K562 (cell line): Measurements from ENCODE around the gene WWOX. TPM values are rescaled to one million over a fixed set of nuclear protein-coding genes. Genes with fewer than 3 reads are reported as not detected.

Experiments
- ATAC-seq: fragments of 200-7000 bp; cut with Tn5 transposase; 3 replicates; pipeline ENCODE4 v1.9.1; 2020; ENCODE audit warnings: moderate library complexity
- BruUV-seq: library from RNA; stranded (reverse); fragments of 400-500 nt; replicated peaks from 2 replicates; lab custom pipeline; 2021; lab: Mats Ljungman, UMichigan
- CTCF ChIA-PET: fragments of 300-600 bp; formaldehyde crosslinking; extraction: SDS; loops from one replicate; lab custom pipeline; 2021; ENCODE audit warnings: low intra/inter-chr PET ratio; lab: Yijun Ruan, JAX
- POLR2A ChIA-PET: fragments of 300-600, 350-650 bp; sonication (Branson Sonifier 250); formaldehyde crosslinking; extraction: SDS; loops from one replicate; lab custom pipeline; 2021; ENCODE audit warnings: antibody characterized with exemption, inconsistent platforms; lab: Yijun Ruan, JAX
- DNase-seq, 4 experiments: peaks; one replicate each; pipeline versions ENCODE4 v3.0.0 to v3.0.0-alpha.2; 2011 to 2018; ENCODE audit warnings: low spot score in 3 of 4, mixed read lengths in 3 of 4; ENCODE audit errors: extremely low read depth in 1 of 4
- FAIRE-seq: peaks from 2 replicates; lab custom pipeline; 2011; peaks lifted over from hg19 to GRCh38; lab: Jason Lieb, UNC
- H2AFZ ChIP-seq: 2 replicates; pipeline ENCODE4 v1.6.0; 2011; ENCODE audit warnings: low read depth, low read length, control low read depth, inconsistent platforms
- H3K27ac ChIP-seq: fragments of 200-600 bp; 3 replicates; pipeline ENCODE4 v1.8.0; 2011; ENCODE audit warnings: low read depth, mild to moderate bottlenecking, control low read depth, inconsistent platforms, low read length, moderate library complexity, mixed read lengths; ENCODE audit errors: extremely low read depth
- H3K27me3 ChIP-seq, 2 experiments: fragments of 300-600 bp in 1 of 2; 2 replicates in 1 of 2; 3 replicates in 1 of 2; pipeline versions ENCODE4 v1.6.0 to v1.8.0; 2011; ENCODE audit warnings: inconsistent platforms in 2 of 2, low read length in 2 of 2, mild to moderate bottlenecking in 1 of 2, mixed read lengths in 1 of 2, moderate library complexity in 1 of 2; ENCODE audit not compliant: control insufficient read depth in 2 of 2, insufficient read depth in 2 of 2
- H3K36me3 ChIP-seq: fragments of 300-600 bp; 3 replicates; pipeline ENCODE4 v1.8.0; 2011; ENCODE audit warnings: mild to moderate bottlenecking, low read length, inconsistent platforms; ENCODE audit not compliant: control insufficient read depth, insufficient read depth
- H3K4me1 ChIP-seq, 2 experiments: fragments of 200-600 bp in 1 of 2; replicated peaks in 1 of 2; 2 replicates in 1 of 2; 3 replicates in 1 of 2; pipeline versions ENCODE4 v1.5.1 to v1.8.0; 2011; ENCODE audit warnings: inconsistent platforms in 2 of 2, low read length in 2 of 2, mild to moderate bottlenecking in 1 of 2, mixed read lengths in 1 of 2, moderate library complexity in 1 of 2; ENCODE audit not compliant: control insufficient read depth in 2 of 2, insufficient read depth in 2 of 2
- H3K4me2 ChIP-seq: 2 replicates; pipeline ENCODE4 v1.6.1; 2011; ENCODE audit warnings: low read length, control low read depth, inconsistent platforms, mixed read lengths; ENCODE audit not compliant: insufficient read depth
- H3K4me3 ChIP-seq: fragments of 200-600 bp; sonication (generic), shearing (Covaris generic); 2 replicates; pipeline ENCODE4 v1.5.1; 2016; ENCODE audit warnings: control low read depth, inconsistent platforms
- H3K79me2 ChIP-seq: fragments of 200-600 bp; 3 replicates; pipeline ENCODE4 v1.8.0; 2011; ENCODE audit warnings: low read length, inconsistent platforms; ENCODE audit not compliant: control insufficient read depth, insufficient read depth
- H3K9ac ChIP-seq, 2 experiments: 2 replicates each; pipeline versions ENCODE4 v1.6.0 to v1.6.1; 2011; ENCODE audit warnings: low read depth in 2 of 2, low read length in 2 of 2, control low read depth in 1 of 2, inconsistent platforms in 1 of 2, mild to moderate bottlenecking in 1 of 2, mixed read lengths in 1 of 2; ENCODE audit not compliant: insufficient read depth in 1 of 2
- H3K9me1 ChIP-seq: one replicate; pipeline ENCODE4 v1.6.0; 2011; ENCODE audit warnings: inconsistent platforms, mild to moderate bottlenecking, low read length, moderate library complexity; ENCODE audit not compliant: control insufficient read depth, insufficient read depth
- H3K9me3 ChIP-seq: replicated peaks from 2 replicates; pipeline ENCODE4 v1.5.1; 2011; ENCODE audit warnings: low read depth, low read length, inconsistent platforms; ENCODE audit not compliant: control insufficient read depth, insufficient read depth
- H4K20me1 ChIP-seq: replicated peaks from 2 replicates; pipeline ENCODE4 v1.6.1; 2011; ENCODE audit warnings: low read length, inconsistent platforms, mixed read lengths; ENCODE audit not compliant: control insufficient read depth, insufficient read depth
- ERF ChIP-seq: fragments of 450-650 bp; formaldehyde crosslinking; IDR thresholded peaks from 2 replicates; pipeline ENCODE4 v1.4.0; 2020; ENCODE audit warnings: mild to moderate bottlenecking, mixed read lengths
- EZH2 ChIP-seq: IDR thresholded peaks from 2 replicates; pipeline ENCODE4 v1.6.1; 2012; ENCODE audit warnings: low read depth, mild to moderate bottlenecking, inconsistent platforms, low read length, borderline replicate concordance
- NONO ChIP-seq, 2 experiments: fragments of 200-400 bp in 1 of 2; fragments of 450-650 bp in 1 of 2; formaldehyde crosslinking in 1 of 2; IDR thresholded peaks; 2 replicates each; pipeline ENCODE4 v1.6.1; 2017; ENCODE audit warnings: low read depth in 2 of 2, mild to moderate bottlenecking in 2 of 2, moderate library complexity in 2 of 2, low read length in 1 of 2
- ZNF212 ChIP-seq: fragments of 450-650 bp; formaldehyde crosslinking; IDR thresholded peaks from 2 replicates; pipeline ENCODE4 v1.4.0; 2020; ENCODE audit warnings: mild to moderate bottlenecking
- ZNF41 ChIP-seq: fragments of 250-450 bp; sonication (Bioruptor Pico); conservative IDR thresholded peaks from 2 replicates; pipeline ENCODE4 v1.4.0; 2020; ENCODE audit warnings: mild to moderate bottlenecking
- WGBS: fragments of 100-300 bp; shearing (Covaris generic); methylation state at CpG from one replicate; pipeline ENCODE4 v1.1.6; 2016; ENCODE audit warnings: low coverage, mixed read lengths; ENCODE audit not compliant: insufficient coverage; ENCODE audit errors: missing lambda C conversion rate; 5-methylcytosine and 5-hydroxymethylcytosine counted together
- in situ Hi-C: fragments of 300-500 bp; cut with MboI; formaldehyde crosslinking; loops from 4 replicates; pipeline ENCODE4 v1.15.0; 2018; ENCODE audit warnings: inconsistent platforms, mixed read lengths
- intact Hi-C: fragments of 100-400 bp; cut with micrococcal nuclease; formaldehyde crosslinking; loops from 2 replicates; pipeline ENCODE4 v1.14.2; 2022
- polyA plus RNA-seq, 8 experiments: library from polyadenylated mRNA; depleted of rRNA in 4 of 8; stranded (reverse) in 5 of 8; unstranded in 3 of 8; fragments of >200 nt; fragmentation: Nextera tagmentation in 2 of 8; fragmentation: Illumina TruSeq in 1 of 8; extraction: Ambion mirVana in 2 of 8; extraction: Trizol in 1 of 8; gene quantifications; 2 replicates each; pipeline versions ENCODE4 v1.2.1 to v1.2.3, GENCODE V29; 2011 to 2014; ENCODE audit warnings: inconsistent platforms in 1 of 8, missing spikeins in 1 of 8
- total RNA-seq, 7 experiments: library from RNA; depleted of rRNA in 6 of 7; stranded (reverse); fragments of >200 nt in 6 of 7; fragmentation: Illumina TruSeq in 2 of 7; extraction: Trizol in 2 of 7; gene quantifications; 2 replicates each; pipeline versions ENCODE4 v1.2.1 to v1.2.3, GENCODE V29; 2011 to 2021; ENCODE audit warnings: low replicate concordance in 1 of 7
- TF ChIP-seq, protein P1 (sequence below): IDR thresholded peaks from 2 replicates; pipeline ENCODE4 v1.6.1; 2011; ENCODE audit not compliant: insufficient read length; ENCODE audit errors: extremely low read depth
- TF ChIP-seq, protein P2 (sequence below): sonication (generic); formaldehyde crosslinking; IDR thresholded peaks from 2 replicates; pipeline ENCODE4 v1.8.0; 2023; ENCODE audit warnings: mild to moderate bottlenecking, missing genetic modification reagents
- TF ChIP-seq, protein P3 (sequence below): fragments of 450-650 bp; IDR thresholded peaks from 2 replicates; pipeline ENCODE4 v1.6.1; 2017; ENCODE audit warnings: antibody characterized with exemption
- TF ChIP-seq, protein P4 (sequence below): sonication (generic); formaldehyde crosslinking; IDR thresholded peaks from 2 replicates; pipeline ENCODE4 v1.8.1; 2023; ENCODE audit warnings: missing genetic modification reagents, mild to moderate bottlenecking, borderline replicate concordance
- TF ChIP-seq, protein P5 (sequence below): fragments of 450-650 bp; formaldehyde crosslinking; IDR thresholded peaks from 2 replicates; pipeline ENCODE4 v1.4.0; 2020; ENCODE audit warnings: mild to moderate bottlenecking, moderate library complexity

WWOX gene
- total and polyA plus RNA-seq, 9 of the 15 experiments (the other 6 are each of a cell fraction or from before 2014, with no cell fraction given) = 1.6 to 22.7 (median 8.1) TPM

DNA sequence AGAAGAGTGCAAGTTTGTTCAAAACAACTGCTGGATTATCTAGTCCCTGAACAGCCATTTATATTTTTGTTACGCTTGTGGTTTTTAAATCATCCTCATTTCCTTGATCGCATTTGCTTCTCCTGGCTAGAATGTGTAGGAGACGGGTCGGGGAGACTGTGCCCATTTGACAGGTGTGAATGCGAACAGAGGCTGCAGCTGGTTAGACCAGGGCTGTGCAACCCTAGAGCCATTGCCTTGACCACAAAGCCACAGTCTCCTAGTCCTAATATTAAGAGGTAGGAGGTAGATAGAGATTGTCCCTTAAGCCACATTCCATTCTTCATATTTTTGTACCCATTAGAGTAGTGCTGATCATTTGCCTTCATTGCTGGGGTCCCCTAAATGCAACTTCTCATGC lies 639.1 kb downstream of the WWOX start (continued):
- TF ChIP-seq, protein P1, sequence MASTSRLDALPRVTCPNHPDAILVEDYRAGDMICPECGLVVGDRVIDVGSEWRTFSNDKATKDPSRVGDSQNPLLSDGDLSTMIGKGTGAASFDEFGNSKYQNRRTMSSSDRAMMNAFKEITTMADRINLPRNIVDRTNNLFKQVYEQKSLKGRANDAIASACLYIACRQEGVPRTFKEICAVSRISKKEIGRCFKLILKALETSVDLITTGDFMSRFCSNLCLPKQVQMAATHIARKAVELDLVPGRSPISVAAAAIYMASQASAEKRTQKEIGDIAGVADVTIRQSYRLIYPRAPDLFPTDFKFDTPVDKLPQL = no peak
- no peak for TF ChIP-seq NONO (IDR thresholded peaks at IDR 0.05; ENCODE audit: low read depth in 2 of 2, low read length in 1 of 2)
- TF ChIP-seq EZH2 = no peak
- TF ChIP-seq, protein P2, sequence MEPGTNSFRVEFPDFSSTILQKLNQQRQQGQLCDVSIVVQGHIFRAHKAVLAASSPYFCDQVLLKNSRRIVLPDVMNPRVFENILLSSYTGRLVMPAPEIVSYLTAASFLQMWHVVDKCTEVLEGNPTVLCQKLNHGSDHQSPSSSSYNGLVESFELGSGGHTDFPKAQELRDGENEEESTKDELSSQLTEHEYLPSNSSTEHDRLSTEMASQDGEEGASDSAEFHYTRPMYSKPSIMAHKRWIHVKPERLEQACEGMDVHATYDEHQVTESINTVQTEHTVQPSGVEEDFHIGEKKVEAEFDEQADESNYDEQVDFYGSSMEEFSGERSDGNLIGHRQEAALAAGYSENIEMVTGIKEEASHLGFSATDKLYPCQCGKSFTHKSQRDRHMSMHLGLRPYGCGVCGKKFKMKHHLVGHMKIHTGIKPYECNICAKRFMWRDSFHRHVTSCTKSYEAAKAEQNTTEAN (CRISPR knock-in tag) = no peak

DNA sequence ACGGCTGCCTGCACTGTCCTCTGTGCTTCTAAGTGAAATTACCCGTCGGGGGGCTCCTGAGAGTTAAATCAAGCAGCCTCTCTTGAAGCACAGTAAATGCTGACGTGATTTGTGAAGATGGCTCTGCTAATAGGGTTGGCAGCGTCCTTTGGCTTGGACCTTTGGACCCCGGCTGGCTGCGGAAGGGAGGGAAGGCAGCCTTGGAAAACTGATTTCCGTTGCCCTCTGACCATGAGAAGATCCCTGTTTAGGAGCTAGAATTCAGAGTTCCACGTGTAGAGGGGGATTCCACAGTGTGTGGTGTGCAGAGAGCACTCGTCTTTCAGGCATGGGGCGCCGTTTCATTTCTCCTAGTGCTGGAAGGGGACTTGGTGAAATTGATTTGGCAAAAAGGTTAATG lies 640.8 kb downstream of the WWOX start:
- no peak overlapping the region for H3K9ac ChIP-seq
- intact Hi-C loops = no loop called here
- no peak overlapping the region for H2AFZ ChIP-seq
- CTCF ChIA-PET = no interaction called here
- ATAC-seq = no peak
- H3K9me3 ChIP-seq = no peaks in the 10 kb centered on the region
- BruUV-seq = no TSS peak
- in situ Hi-C loops = no loop called here
- H3K79me2 ChIP-seq = no peaks in the 10 kb centered on the region
- POLR2A ChIA-PET = no interaction called here
- 2% methylated on average over 10 of the region's 12 CpGs for WGBS
- H4K20me1 ChIP-seq = no peaks in the 10 kb centered on the region
- peaks cover 3 to 31% of the 10 kb centered on the region in 2 experiments; a peak in 2 of 5 replicates for H3K27me3 ChIP-seq
- no peaks in the 10 kb centered on the region for H3K36me3 ChIP-seq
- no peak overlapping the region for H3K27ac ChIP-seq
- DNase-seq = no peak
- no peaks in the 10 kb centered on the region for H3K9me1 ChIP-seq
- peaks cover 0 to 2% of the 10 kb centered on the region in 2 experiments; a peak in 2 of 5 replicates for H3K4me1 ChIP-seq
- no peak for FAIRE-seq
- H3K4me3 ChIP-seq = no peak overlapping the region
- no peak overlapping the region for H3K4me2 ChIP-seq
- TF ChIP-seq, protein P3, sequence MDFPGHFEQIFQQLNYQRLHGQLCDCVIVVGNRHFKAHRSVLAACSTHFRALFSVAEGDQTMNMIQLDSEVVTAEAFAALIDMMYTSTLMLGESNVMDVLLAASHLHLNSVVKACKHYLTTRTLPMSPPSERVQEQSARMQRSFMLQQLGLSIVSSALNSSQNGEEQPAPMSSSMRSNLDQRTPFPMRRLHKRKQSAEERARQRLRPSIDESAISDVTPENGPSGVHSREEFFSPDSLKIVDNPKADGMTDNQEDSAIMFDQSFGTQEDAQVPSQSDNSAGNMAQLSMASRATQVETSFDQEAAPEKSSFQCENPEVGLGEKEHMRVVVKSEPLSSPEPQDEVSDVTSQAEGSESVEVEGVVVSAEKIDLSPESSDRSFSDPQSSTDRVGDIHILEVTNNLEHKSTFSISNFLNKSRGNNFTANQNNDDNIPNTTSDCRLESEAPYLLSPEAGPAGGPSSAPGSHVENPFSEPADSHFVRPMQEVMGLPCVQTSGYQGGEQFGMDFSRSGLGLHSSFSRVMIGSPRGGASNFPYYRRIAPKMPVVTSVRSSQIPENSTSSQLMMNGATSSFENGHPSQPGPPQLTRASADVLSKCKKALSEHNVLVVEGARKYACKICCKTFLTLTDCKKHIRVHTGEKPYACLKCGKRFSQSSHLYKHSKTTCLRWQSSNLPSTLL = no peak
- TF ChIP-seq ZNF41 (no peak), ERF (CRISPR knock-in tag) (no peak), ZNF212 (CRISPR knock-in tag) (no peak)
- TF ChIP-seq, protein P4, sequence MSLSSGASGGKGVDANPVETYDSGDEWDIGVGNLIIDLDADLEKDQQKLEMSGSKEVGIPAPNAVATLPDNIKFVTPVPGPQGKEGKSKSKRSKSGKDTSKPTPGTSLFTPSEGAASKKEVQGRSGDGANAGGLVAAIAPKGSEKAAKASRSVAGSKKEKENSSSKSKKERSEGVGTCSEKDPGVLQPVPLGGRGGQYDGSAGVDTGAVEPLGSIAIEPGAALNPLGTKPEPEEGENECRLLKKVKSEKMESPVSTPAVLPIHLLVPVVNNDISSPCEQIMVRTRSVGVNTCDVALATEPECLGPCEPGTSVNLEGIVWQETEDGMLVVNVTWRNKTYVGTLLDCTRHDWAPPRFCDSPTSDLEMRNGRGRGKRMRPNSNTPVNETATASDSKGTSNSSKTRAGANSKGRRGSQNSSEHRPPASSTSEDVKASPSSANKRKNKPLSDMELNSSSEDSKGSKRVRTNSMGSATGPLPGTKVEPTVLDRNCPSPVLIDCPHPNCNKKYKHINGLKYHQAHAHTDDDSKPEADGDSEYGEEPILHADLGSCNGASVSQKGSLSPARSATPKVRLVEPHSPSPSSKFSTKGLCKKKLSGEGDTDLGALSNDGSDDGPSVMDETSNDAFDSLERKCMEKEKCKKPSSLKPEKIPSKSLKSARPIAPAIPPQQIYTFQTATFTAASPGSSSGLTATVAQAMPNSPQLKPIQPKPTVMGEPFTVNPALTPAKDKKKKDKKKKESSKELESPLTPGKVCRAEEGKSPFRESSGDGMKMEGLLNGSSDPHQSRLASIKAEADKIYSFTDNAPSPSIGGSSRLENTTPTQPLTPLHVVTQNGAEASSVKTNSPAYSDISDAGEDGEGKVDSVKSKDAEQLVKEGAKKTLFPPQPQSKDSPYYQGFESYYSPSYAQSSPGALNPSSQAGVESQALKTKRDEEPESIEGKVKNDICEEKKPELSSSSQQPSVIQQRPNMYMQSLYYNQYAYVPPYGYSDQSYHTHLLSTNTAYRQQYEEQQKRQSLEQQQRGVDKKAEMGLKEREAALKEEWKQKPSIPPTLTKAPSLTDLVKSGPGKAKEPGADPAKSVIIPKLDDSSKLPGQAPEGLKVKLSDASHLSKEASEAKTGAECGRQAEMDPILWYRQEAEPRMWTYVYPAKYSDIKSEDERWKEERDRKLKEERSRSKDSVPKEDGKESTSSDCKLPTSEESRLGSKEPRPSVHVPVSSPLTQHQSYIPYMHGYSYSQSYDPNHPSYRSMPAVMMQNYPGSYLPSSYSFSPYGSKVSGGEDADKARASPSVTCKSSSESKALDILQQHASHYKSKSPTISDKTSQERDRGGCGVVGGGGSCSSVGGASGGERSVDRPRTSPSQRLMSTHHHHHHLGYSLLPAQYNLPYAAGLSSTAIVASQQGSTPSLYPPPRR (CRISPR knock-in tag) = no peak
- TF ChIP-seq, protein P5, sequence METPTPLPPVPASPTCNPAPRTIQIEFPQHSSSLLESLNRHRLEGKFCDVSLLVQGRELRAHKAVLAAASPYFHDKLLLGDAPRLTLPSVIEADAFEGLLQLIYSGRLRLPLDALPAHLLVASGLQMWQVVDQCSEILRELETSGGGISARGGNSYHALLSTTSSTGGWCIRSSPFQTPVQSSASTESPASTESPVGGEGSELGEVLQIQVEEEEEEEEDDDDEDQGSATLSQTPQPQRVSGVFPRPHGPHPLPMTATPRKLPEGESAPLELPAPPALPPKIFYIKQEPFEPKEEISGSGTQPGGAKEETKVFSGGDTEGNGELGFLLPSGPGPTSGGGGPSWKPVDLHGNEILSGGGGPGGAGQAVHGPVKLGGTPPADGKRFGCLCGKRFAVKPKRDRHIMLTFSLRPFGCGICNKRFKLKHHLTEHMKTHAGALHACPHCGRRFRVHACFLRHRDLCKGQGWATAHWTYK = no peak
